GM12801 (cell line): ENCODE results near the gene GOLIM4.

ENCODE experiments used
- CTCF ChIP-seq: IDR thresholded peaks from one replicate; pipeline ENCODE4 v1.5.1; 2011; ENCODE audit warnings: control low read depth; ENCODE audit not compliant: insufficient read length; ENCODE audit errors: extremely low read depth

GOLIM4 gene

GRCh38 chr3:168080499-168081170, 15.1 kb downstream of the GOLIM4 start:
- TF ChIP-seq CTCF, result no peak

- TF ChIP-seq CTCF, result no peak
Observed at GRCh38 chr3:168080022-168080421, 15.7 kb downstream of the GOLIM4 start.

GRCh38 chr3:168077091-168077490, 18.6 kb downstream of the GOLIM4 start:
- no peak for TF ChIP-seq CTCF

GRCh38 chr3:168073842-168074605, 21.7 kb downstream of the GOLIM4 start:
- no peak for TF ChIP-seq CTCF

- TF ChIP-seq CTCF, result no peak
Observed at GRCh38 chr3:168072323-168072650, 23.4 kb downstream of the GOLIM4 start.

GRCh38 chr3:168071591-168072322, 24.0 kb downstream of the GOLIM4 start:
- no peak for TF ChIP-seq CTCF

- no peak for TF ChIP-seq CTCF
Observed at GRCh38 chr3:168070919-168071318, 24.8 kb downstream of the GOLIM4 start.
